HepG2 (cell line): ENCODE data around the gene FCGR1A. TPM values are rescaled to one million over a fixed set of nuclear protein-coding genes. Genes with fewer than 3 reads are reported as not detected.
"Not testable (repeated sequence)": the region's sequence is repeated elsewhere in the genome, so short reads cannot be mapped to it uniquely, and the experiment has no call there.

Experiments used
- ATAC-seq: fragments of 200-7000 bp; cut with Tn5 transposase; 3 replicates; pipeline ENCODE4 v1.9.1; 2020; ENCODE audit warnings: mild to moderate bottlenecking, moderate library complexity
- BruUV-seq: library from RNA; stranded (reverse); fragments of 400-500 nt; replicated peaks from 2 replicates; lab custom pipeline; 2021; lab: Mats Ljungman, UMichigan
- CTCF ChIA-PET: fragments of 300-600 bp; formaldehyde crosslinking; extraction: SDS; loops from one replicate; lab custom pipeline; 2021; ENCODE audit warnings: low total read pairs, inconsistent platforms, low intra/inter-chr PET ratio; lab: Yijun Ruan, JAX
- POLR2A ChIA-PET: fragments of 350-600 bp; sonication (Branson Sonifier 250); formaldehyde crosslinking; loops from one replicate; lab custom pipeline; 2020; ENCODE audit warnings: antibody characterized with exemption, inconsistent platforms; lab: Yijun Ruan, JAX
- DNase-seq: peaks from one replicate; pipeline ENCODE4 v3.0.0-alpha.2; 2015; ENCODE audit warnings: low spot score
- FAIRE-seq: peaks from 3 replicates; lab custom pipeline; 2011; peaks lifted over from hg19 to GRCh38; lab: Jason Lieb, UNC
- H2AFZ ChIP-seq: one replicate; pipeline ENCODE4 v1.6.1; 2011; ENCODE audit warnings: low read length, inconsistent platforms
- H3K27ac ChIP-seq: fragments of 300-600 bp; 3 replicates; pipeline ENCODE4 v1.8.0; 2011; ENCODE audit warnings: mixed run types, mild to moderate bottlenecking, mixed read lengths, low read length, inconsistent platforms; ENCODE audit not compliant: insufficient read depth; ENCODE audit errors: extremely low read length
- H3K27me3 ChIP-seq, 2 experiments: fragments of 200-600 bp in 1 of 2; 2 replicates in 1 of 2; 3 replicates in 1 of 2; pipeline versions ENCODE4 v1.6.0 to v1.8.0; 2011; ENCODE audit warnings: low read length in 2 of 2, mild to moderate bottlenecking in 2 of 2, moderate library complexity in 2 of 2, inconsistent platforms in 1 of 2; ENCODE audit not compliant: insufficient read depth in 2 of 2, control insufficient read depth in 1 of 2
- H3K36me3 ChIP-seq, 2 experiments: fragments of 200-600 bp in 1 of 2; replicated peaks in 1 of 2; 2 replicates in 1 of 2; 3 replicates in 1 of 2; pipeline versions ENCODE4 v1.5.1 to v1.8.0; 2011; ENCODE audit warnings: low read length in 2 of 2, inconsistent platforms in 1 of 2; ENCODE audit not compliant: insufficient read depth in 2 of 2, control insufficient read depth in 1 of 2
- H3K4me1 ChIP-seq: 2 replicates; pipeline ENCODE4 v1.5.1; 2012; ENCODE audit warnings: low read length, inconsistent platforms; ENCODE audit not compliant: insufficient read depth
- H3K4me2 ChIP-seq: 2 replicates; pipeline ENCODE4 v1.6.0; 2011; ENCODE audit warnings: low read depth, low read length, inconsistent platforms
- H3K4me3 ChIP-seq, 3 experiments: fragments of 200-600 bp in 1 of 3; sonication (generic), shearing (Covaris generic) in 1 of 3; replicated peaks in 1 of 3; 2 replicates each; pipeline ENCODE4 v1.5.1; 2011 to 2016; ENCODE audit warnings: low read length in 3 of 3, inconsistent platforms in 2 of 3, low read depth in 2 of 3, mild to moderate bottlenecking in 2 of 3, control low read depth in 1 of 3, mixed read lengths in 1 of 3; ENCODE audit not compliant: insufficient read depth in 1 of 3
- H3K79me2 ChIP-seq: one replicate; pipeline ENCODE4 v1.6.1; 2011; ENCODE audit warnings: low read length, inconsistent platforms; ENCODE audit not compliant: insufficient read depth
- H3K9ac ChIP-seq: 2 replicates; pipeline ENCODE4 v1.6.0; 2011; ENCODE audit warnings: mild to moderate bottlenecking, low read depth, low read length, inconsistent platforms; ENCODE audit not compliant: insufficient read depth
- H3K9me3 ChIP-seq: 2 replicates; pipeline ENCODE4 v1.5.1; 2012; ENCODE audit warnings: mild to moderate bottlenecking, low read length
- H4K20me1 ChIP-seq: 2 replicates; pipeline ENCODE4 v1.6.0; 2011; ENCODE audit warnings: inconsistent platforms, mild to moderate bottlenecking, low read length, moderate library complexity; ENCODE audit not compliant: insufficient read depth
- WGBS: methylation state at CpG from one replicate; pipeline ENCODE4 v1.1.6; 2017; ENCODE audit warnings: low lambda C conversion rate; 5-methylcytosine and 5-hydroxymethylcytosine counted together
- in situ Hi-C: cut with HindIII; loops from 2 replicates; pipeline ENCODE4 v1.10.0; 2017; ENCODE audit warnings: low pct_unique_long_range_greater_than_20kb; ENCODE audit not compliant: extremely low pct_ligation_motif_present
- intact Hi-C: fragments of 100-400 bp; cut with micrococcal nuclease; formaldehyde crosslinking; loops from one replicate; pipeline ENCODE4 v1.10.0; 2022; ENCODE audit not compliant: unreplicated experiment
- polyA plus RNA-seq, 8 experiments: library from polyadenylated mRNA; depleted of rRNA in 3 of 8; stranded (reverse) in 7 of 8; unstranded in 1 of 8; fragments of >200 nt; fragmentation: Illumina TruSeq in 4 of 8; extraction: Trizol in 4 of 8; gene quantifications; 2 replicates each; pipeline versions ENCODE4 v1.2.1 to v1.2.3, GENCODE V29; 2011 to 2016; ENCODE audit warnings: low read depth in 4 of 8, missing spikeins in 1 of 8, mixed read lengths in 1 of 8; ENCODE audit not compliant: insufficient read depth in 1 of 8
- total RNA-seq, 5 experiments: library from RNA; depleted of rRNA; stranded (reverse); fragments of >200 nt; fragmentation: Illumina TruSeq; extraction: Trizol; gene quantifications; 2 replicates each; pipeline ENCODE4 v1.2.3, GENCODE V29; 2016; ENCODE audit warnings: low read depth in 1 of 5

The FCGR1A gene
- total and polyA plus RNA-seq, 2 of the 13 experiments (the other 11 are each of a cell fraction or from before 2014, with no cell fraction given) = not detected

DNA sequence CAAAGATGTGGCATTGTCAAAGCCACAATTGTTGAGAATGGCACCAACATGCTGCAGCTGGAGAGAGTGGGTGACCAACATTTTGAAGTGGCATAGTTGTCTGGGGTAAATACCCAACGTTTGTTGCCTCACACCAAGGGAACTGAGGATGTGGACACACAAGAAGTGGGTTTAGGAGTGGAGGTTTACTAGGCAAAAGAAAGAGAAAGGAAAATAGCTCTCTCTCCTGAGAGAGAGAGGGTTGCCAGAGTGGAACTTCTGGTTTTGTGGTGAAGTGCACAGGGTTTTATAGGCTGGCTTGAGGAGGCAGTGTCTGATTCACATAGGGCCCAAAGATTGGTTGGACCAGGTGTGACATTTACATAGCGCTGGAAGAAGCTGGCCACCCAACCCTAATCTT is 29.0 kb upstream of the FCGR1A start:
- ATAC-seq, in situ Hi-C loops, BruUV-seq, H3K4me2 ChIP-seq, CTCF ChIA-PET, H3K27me3 ChIP-seq, DNase-seq, H4K20me1 ChIP-seq, H3K9me3 ChIP-seq, FAIRE-seq, H2AFZ ChIP-seq, H3K9ac ChIP-seq, H3K27ac ChIP-seq, H3K79me2 ChIP-seq, intact Hi-C loops, H3K36me3 ChIP-seq, H3K4me1 ChIP-seq, H3K4me3 ChIP-seq, POLR2A ChIA-PET: not testable (repeated sequence)
- 0% methylated on average over 1 of the region's 2 CpGs for WGBS

DNA sequence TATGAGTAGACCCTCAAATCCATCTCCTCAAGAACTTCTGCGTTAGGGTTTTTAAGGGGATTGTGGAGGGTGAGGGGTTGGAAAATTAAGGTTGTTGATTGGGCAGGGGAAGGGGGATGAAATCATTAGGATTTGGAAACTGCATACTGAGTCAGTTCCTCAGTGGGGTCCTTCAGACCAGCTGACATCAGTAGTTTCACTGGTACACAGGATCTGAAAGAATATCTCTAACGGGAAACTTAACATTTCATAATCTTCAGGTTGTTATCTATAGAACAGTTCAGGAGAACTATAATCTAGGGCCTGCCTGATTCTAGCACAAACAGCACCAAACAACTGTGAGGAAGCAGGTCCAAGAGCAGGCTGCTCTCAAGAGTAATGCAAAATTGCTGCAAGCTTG is 27.2 kb upstream of the FCGR1A start:
- H3K4me2 ChIP-seq, H3K9me3 ChIP-seq, H3K27me3 ChIP-seq, H2AFZ ChIP-seq, in situ Hi-C loops, H3K27ac ChIP-seq, intact Hi-C loops, POLR2A ChIA-PET, FAIRE-seq, DNase-seq, H3K9ac ChIP-seq, CTCF ChIA-PET, ATAC-seq, H3K4me1 ChIP-seq, BruUV-seq, H3K4me3 ChIP-seq, H3K36me3 ChIP-seq, H3K79me2 ChIP-seq, H4K20me1 ChIP-seq: not testable (repeated sequence)
- WGBS = 0% methylated on average over 2 of the region's 2 CpGs

DNA sequence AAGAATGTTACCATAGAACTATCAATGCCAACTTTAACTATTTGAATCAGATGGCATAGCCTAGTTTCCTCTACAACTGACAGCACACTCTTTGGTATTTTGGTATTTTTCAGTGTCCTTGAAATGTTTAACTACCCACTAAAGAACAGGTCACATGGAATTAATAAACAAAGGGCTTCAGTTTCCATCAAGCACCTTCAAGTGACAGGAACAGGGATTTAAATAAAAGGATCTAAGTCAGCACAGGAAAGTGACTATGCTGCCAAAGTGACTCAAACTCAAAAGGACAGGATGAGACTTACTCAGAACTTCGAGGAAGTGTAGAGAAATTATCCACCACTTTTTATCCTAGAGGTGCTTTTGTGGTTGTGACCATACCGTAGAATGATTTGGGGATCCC is 20.2 kb upstream of the FCGR1A start:
- H3K9me3 ChIP-seq, FAIRE-seq, H3K27ac ChIP-seq, BruUV-seq, H2AFZ ChIP-seq, H3K4me1 ChIP-seq, H3K4me3 ChIP-seq, ATAC-seq, H4K20me1 ChIP-seq, CTCF ChIA-PET, H3K79me2 ChIP-seq, H3K27me3 ChIP-seq, intact Hi-C loops, H3K9ac ChIP-seq, H3K4me2 ChIP-seq, H3K36me3 ChIP-seq, POLR2A ChIA-PET, DNase-seq, in situ Hi-C loops: not testable (repeated sequence)
- 0% methylated on average over 1 of the region's 2 CpGs for WGBS

DNA sequence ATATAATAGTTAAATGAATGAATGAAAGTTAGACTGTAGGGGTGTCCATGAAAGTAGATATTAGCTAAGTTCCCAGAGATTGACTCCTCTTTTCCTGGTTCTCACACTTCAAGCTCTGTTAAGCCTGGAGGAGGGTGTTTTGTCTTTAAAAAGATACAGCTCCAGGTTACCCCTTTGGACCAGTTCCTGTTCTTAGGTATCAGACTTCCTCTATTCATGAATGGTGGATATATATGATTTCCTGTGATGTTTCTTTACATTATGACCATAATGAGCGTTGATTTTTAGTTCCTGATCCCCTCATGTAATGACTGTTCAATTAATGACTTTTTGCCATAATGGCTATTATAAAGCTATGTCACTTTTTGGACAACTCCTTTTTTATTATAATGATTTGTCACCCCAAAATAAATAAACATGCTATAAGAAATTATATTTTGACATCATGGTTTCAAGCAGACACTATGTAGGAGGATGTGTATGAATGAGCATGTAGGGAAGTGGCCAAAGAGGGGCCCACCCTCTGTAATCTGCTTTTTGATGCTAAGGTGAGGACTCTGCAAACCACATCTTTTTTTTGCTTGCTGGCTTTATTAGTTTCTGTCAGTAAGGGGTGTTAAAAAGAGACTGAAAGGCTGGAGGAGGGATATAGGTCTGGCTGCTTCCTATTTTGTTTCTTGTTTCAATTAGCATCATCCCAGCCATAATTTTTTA is 18.2 kb upstream of the FCGR1A start:
- POLR2A ChIA-PET, H3K27me3 ChIP-seq, H3K27ac ChIP-seq, H3K79me2 ChIP-seq, DNase-seq, ATAC-seq, CTCF ChIA-PET, H3K4me1 ChIP-seq, BruUV-seq, intact Hi-C loops, H3K4me3 ChIP-seq, H3K9me3 ChIP-seq, H4K20me1 ChIP-seq, H3K9ac ChIP-seq, in situ Hi-C loops, FAIRE-seq, H3K4me2 ChIP-seq, H3K36me3 ChIP-seq, H2AFZ ChIP-seq: not testable (repeated sequence)
- 40% methylated on average over 1 of the region's 1 CpG for WGBS
